ENCODE measurements around the gene CMTM2. TPM values are rescaled to one million over a fixed set of nuclear protein-coding genes. Genes with fewer than 3 reads are reported as not detected.
A peak's percentile ranks its signal among the peaks of the same experiment; 100 is the strongest.
"Not testable (repeated sequence)": the region's sequence is repeated elsewhere in the genome, so short reads cannot be mapped to it uniquely, and the experiment has no call there.

The CMTM2 gene
- total RNA-seq, 1 donor from 2014 or later: 0.30 TPM

GRCh38 chr16:66596559-66596958 is 17.3 kb downstream of the CMTM2 start:
- H3K36me3 Mint-ChIP-seq (ENCODE audit: low read depth): peaks cover 12% of the 10 kb centered on the region
- not testable (repeated sequence) for H3K4me3 Mint-ChIP-seq (ENCODE audit: low read depth); DNase-seq (ENCODE audit: low spot score); H3K27me3 Mint-ChIP-seq (ENCODE audit: low read depth); H3K9me3 Mint-ChIP-seq
- peaks cover 39% of the 10 kb centered on the region for H3K4me1 Mint-ChIP-seq (ENCODE audit: low read depth)
- H3K27ac Mint-ChIP-seq: peak overlapping the region; percentile 96
- intact Hi-C loops (cut with micrococcal nuclease): loop anchor here (2.0 kb wide), 1 partner anchor 44 kb away; the partner anchor contains the start of gene CKLF

DNA sequence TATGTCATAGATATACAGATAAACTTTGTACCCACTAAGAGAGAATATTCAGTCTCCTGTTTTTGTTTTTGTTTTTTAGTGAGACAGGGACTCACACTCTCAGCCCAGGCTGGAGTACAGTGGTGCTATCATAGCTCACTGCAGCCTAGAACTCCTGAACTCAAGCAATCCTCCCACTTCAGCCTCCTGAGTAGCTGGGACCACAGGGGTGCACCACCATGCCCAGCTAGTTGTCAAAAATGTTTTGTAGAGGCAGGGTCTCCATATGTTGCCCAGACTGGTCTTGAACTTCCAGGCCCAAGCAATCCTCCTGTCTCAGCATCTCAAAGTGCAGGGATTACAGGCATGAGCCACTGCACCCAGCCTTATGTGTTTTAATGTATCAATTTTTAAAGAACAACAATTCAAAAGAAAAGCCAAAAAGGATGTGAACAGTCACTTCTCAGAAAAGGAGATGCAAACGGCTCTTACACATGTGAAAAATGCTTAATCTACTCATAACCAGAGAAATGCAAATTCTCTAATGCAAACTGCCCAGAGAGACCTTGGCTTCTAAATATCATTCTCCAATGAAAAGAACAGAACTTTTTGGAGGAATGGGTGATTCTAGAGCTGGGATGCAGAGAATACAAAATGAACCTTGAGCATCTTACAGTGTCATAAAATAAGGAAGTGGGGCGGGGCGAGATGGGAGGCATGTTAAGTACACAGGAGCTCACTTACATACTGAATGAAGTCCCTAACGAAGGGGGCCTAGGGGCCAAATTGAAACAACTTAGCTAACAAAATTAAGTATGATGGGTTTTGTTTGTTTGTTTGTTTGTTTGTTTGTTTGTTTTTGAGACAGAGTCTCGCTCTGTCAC is 18.0 kb downstream of the CMTM2 start:
- intact Hi-C loops (cut with micrococcal nuclease): loop anchor here (2.0 kb wide), 1 partner anchor 44 kb away; the partner anchor contains the start of gene CKLF

GRCh38 chr16:66598111-66598510 is 18.8 kb downstream of the CMTM2 start:
- Mint-ChIP-seq H3K27me3 (ENCODE audit: low read depth) (no peaks in the 10 kb centered on the region), H3K36me3 (ENCODE audit: low read depth) (peaks cover 12% of the 10 kb centered on the region), H3K9me3 (peaks cover 8% of the 10 kb centered on the region), H3K4me3 (ENCODE audit: low read depth) (peak overlapping the region; percentile 30), H3K4me1 (ENCODE audit: low read depth) (peaks cover 40% of the 10 kb centered on the region), H3K27ac (peak overlapping the region; percentile 83)
- DNase-seq (ENCODE audit: low spot score): no peak
- intact Hi-C loops (cut with micrococcal nuclease): no loop called here

More for the DNA sequence above, 18.0 kb downstream of the CMTM2 start:
- no peaks in the 10 kb centered on the region for H3K27me3 Mint-ChIP-seq (ENCODE audit: low read depth)
- peak overlapping the region; percentile 55 for H3K4me3 Mint-ChIP-seq (ENCODE audit: low read depth)
- H3K36me3 Mint-ChIP-seq (ENCODE audit: low read depth): peaks cover 12% of the 10 kb centered on the region
- no peak for DNase-seq (ENCODE audit: low spot score)
- H3K9me3 Mint-ChIP-seq: peaks cover 8% of the 10 kb centered on the region
- H3K27ac Mint-ChIP-seq: peak overlapping the region; percentile 96
- H3K4me1 Mint-ChIP-seq (ENCODE audit: low read depth): peaks cover 36% of the 10 kb centered on the region

DNA sequence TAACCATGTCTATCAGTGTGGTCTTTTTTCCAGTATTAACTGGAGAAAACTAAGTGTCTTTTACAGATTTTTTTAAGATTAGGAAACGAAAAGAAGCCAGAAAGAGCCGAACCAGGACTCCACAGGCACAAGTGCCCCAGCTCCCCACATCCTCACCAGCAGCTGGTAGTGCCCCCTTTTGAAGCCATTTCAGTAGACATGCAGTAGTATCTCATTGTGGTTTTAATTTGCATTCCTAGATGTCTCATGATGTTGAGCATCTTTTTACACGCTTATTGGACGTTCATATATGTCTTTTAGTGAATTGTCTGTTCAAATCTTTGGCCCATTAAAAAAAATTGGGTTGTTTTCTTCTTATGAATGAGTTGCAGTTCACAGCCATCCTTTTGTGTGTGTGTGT is 20.5 kb downstream of the CMTM2 start:
- no peak overlapping the region for H3K4me3 Mint-ChIP-seq (ENCODE audit: low read depth)

GRCh38 chr16:66600477-66600876 is 21.2 kb downstream of the CMTM2 start:
- H3K36me3 Mint-ChIP-seq (ENCODE audit: low read depth): peaks cover 12% of the 10 kb centered on the region
- H3K27me3 Mint-ChIP-seq (ENCODE audit: low read depth): no peaks in the 10 kb centered on the region
- no peak overlapping the region for H3K27ac Mint-ChIP-seq
- DNase-seq (ENCODE audit: low spot score): no peak
- intact Hi-C loops (cut with micrococcal nuclease): no loop called here
- H3K9me3 Mint-ChIP-seq: peaks cover 8% of the 10 kb centered on the region
- peaks cover 37% of the 10 kb centered on the region for H3K4me1 Mint-ChIP-seq (ENCODE audit: low read depth)
- no peak overlapping the region for H3K4me3 Mint-ChIP-seq (ENCODE audit: low read depth)

More for the DNA sequence above, 20.5 kb downstream of the CMTM2 start:
- Mint-ChIP-seq H3K27me3 (ENCODE audit: low read depth) (no peaks in the 10 kb centered on the region), H3K4me1 (ENCODE audit: low read depth) (peaks cover 41% of the 10 kb centered on the region), H3K36me3 (ENCODE audit: low read depth) (peaks cover 12% of the 10 kb centered on the region), H3K27ac (peak overlapping the region; percentile 64), H3K9me3 (peaks cover 8% of the 10 kb centered on the region)
- no peak for DNase-seq (ENCODE audit: low spot score)
- intact Hi-C loops (cut with micrococcal nuclease): no loop called here

DNA sequence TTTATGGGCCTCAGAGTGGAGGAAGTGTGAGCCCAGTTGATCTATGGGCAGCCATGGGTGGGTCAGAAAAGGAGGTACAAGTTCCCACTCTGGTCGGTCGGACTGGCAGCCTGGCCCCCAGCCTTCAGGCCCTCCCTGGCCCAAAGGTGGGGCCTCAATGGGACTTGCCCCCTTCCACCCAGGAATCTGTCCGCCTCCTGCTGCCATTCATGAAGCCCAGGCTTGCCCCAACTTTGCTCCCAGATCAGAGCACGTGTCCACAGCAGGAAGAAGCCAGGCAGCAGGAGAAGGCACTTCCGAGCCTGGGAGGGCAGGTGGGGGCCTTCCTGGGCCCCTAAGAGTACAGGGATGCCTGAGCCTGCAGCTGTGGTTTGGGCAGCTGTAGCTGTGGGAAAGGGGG is 22.2 kb downstream of the CMTM2 start:
- Mint-ChIP-seq H3K4me1 (ENCODE audit: low read depth) (peaks cover 43% of the 10 kb centered on the region), H3K27me3 (ENCODE audit: low read depth) (no peaks in the 10 kb centered on the region), H3K4me3 (ENCODE audit: low read depth) (no peak overlapping the region), H3K36me3 (ENCODE audit: low read depth) (peaks cover 15% of the 10 kb centered on the region), H3K27ac (no peak overlapping the region), H3K9me3 (peaks cover 8% of the 10 kb centered on the region)
- intact Hi-C loops (cut with micrococcal nuclease): no loop called here
- no peak for DNase-seq (ENCODE audit: low spot score)

DNA sequence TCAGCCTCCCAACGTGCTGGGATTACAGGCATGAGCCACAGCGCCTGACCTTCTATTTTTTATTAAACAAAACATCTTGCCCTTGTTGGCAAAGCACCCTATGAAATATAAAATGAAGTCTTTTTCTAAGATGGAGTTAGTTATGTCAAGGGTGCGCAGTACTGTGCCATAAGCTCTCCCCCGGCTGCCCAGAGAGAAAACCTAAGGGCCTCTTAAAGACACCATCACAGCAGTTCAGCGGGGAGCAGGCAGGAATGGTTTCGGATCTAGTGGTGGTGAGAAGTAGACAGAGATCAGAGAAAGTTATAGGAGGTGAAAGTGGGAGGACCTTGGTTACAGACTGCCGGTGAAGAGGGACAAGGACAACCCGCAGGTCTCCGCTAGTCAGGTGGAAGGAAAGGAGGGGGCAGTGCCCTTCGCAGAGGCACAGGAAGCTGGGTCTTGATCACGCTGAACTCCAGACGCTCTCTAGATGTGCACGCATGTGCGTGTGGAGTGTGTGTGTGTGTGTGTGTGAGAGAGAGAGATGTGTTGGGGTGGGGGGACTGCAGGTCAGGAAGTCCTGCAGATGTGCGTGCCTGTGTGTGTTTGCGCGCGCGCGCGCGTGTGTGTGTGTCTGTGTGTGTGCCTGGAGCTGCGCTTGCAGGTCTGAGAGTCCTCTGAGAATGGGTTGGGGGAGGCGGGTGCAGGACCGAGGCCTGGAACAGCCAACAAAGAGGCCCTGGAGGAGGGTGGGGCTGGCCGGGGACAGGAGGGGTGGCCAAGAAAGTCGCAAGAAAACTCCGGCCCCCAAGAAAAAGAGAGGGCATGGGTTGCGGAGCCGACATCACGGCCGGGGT is 24.5 kb downstream of the CMTM2 start:
- Mint-ChIP-seq H3K9me3 (peaks cover 8% of the 10 kb centered on the region), H3K4me1 (ENCODE audit: low read depth) (peaks cover 41% of the 10 kb centered on the region), H3K27ac (peak overlapping the region; percentile 88), H3K36me3 (ENCODE audit: low read depth) (peaks cover 35% of the 10 kb centered on the region), H3K4me3 (ENCODE audit: low read depth) (peak overlapping the region; percentile 86), H3K27me3 (ENCODE audit: low read depth) (no peaks in the 10 kb centered on the region)
- intact Hi-C loops (cut with micrococcal nuclease): loop anchor here (1.0 kb wide), 2 partner anchors 13 to 87 kb away; no protein-coding TSS in a partner anchor
- peak; percentile 84 for DNase-seq (ENCODE audit: low spot score)

- peak within 1 kb of the TSS; percentile 87 for H3K4me3 Mint-ChIP-seq (ENCODE audit: low read depth)
- peak within 1 kb of the TSS; percentile 88 for H3K27ac Mint-ChIP-seq
- peaks cover 8% of the 10 kb centered on the region for H3K9me3 Mint-ChIP-seq
- peaks cover 38% of the 10 kb centered on the region for H3K4me1 Mint-ChIP-seq (ENCODE audit: low read depth)
- no peaks in the 10 kb centered on the region for H3K27me3 Mint-ChIP-seq (ENCODE audit: low read depth)
- DNase-seq (ENCODE audit: low spot score): peak; percentile 71
- peaks cover 42% of the 10 kb centered on the region for H3K36me3 Mint-ChIP-seq (ENCODE audit: low read depth)
- intact Hi-C loops (cut with micrococcal nuclease): loop anchor here (1.0 to 5.0 kb wide), 6 partner anchors 14 to 268 kb away; partner anchors contain the start of genes CKLF and CMTM4
Measured at GRCh38 chr16:66604376-66605176, 25.3 kb downstream of the CMTM2 start, which contains the start of gene CMTM3. Gene CMTM3, plus strand, starts transcription at chr16:66604704. Its CDS starts 102 bp downstream, at chr16:66604806.

- Mint-ChIP-seq H3K36me3 (ENCODE audit: low read depth) (peaks cover 46% of the 10 kb centered on the region), H3K27ac (peak overlapping the region; percentile 85), H3K4me1 (ENCODE audit: low read depth) (peaks cover 35% of the 10 kb centered on the region), H3K9me3 (peaks cover 8% of the 10 kb centered on the region), H3K4me3 (ENCODE audit: low read depth) (peak overlapping the region; percentile 87), H3K27me3 (ENCODE audit: low read depth) (no peaks in the 10 kb centered on the region)
- intact Hi-C loops (cut with micrococcal nuclease): loop anchor here (1.0 to 5.0 kb wide), 4 partner anchors 53 to 267 kb away; partner anchors contain the start of genes CKLF and CMTM4
- DNase-seq (ENCODE audit: low spot score): no peak
Measured at GRCh38 chr16:66605177-66605978, 26.1 kb downstream of the CMTM2 start.

DNA sequence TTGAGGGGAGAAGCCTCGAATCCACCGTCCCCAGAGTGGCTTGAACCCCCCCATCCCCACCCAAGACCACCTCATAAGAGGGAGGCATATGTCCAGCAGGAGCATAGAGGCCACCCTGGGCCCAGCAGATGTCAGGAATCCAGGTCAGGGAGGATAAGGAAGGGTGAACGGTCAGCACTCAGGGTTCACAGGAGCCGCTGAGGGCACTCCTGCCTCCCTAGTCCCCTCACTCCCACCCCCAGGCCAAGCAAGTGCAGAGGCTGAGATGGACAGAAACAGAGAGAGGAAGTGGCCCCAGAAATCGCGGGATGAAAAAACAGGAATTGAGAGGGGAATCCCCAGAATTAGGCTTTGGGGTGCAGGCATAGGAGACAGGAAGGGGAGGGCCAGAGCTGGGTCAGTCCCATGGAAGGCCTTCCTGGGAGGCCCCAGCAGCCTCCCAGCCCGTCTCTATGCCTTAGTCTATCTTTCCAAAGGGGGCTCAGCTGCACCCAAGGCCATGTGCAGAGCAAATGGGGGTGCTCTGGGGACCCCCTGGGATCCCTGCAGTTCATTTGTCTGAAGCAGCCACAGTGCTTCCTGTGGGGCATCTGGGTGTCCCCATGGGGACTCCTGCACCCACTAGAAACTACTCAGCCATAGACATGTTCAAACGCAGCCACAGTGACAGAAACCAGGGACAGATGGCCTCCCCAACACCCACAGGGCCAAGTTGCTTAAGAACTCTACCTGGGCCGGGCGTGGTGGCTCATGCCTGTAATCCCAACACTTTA is 26.9 kb downstream of the CMTM2 start:
- no peak for DNase-seq (ENCODE audit: low spot score)
- Mint-ChIP-seq H3K27me3 (ENCODE audit: low read depth) (no peaks in the 10 kb centered on the region), H3K36me3 (ENCODE audit: low read depth) (peaks cover 45% of the 10 kb centered on the region), H3K27ac (peak overlapping the region; percentile 85), H3K9me3 (peaks cover under 1% of the 10 kb centered on the region), H3K4me3 (ENCODE audit: low read depth) (peak overlapping the region; percentile 87), H3K4me1 (ENCODE audit: low read depth) (peaks cover 32% of the 10 kb centered on the region)
- intact Hi-C loops (cut with micrococcal nuclease): loop anchor here (1.0 to 5.0 kb wide), 4 partner anchors 54 to 266 kb away; partner anchors contain the start of genes CKLF and CMTM4
